Smooth muscle cell (in vitro differentiated cells): ENCODE data around the gene CEP192. TPM values are rescaled to one million over a fixed set of nuclear protein-coding genes. Genes with fewer than 3 reads are reported as not detected.

Experiments
- DNase-seq: peaks from one replicate; lab custom pipeline; 2025; ENCODE audit not compliant: unreplicated experiment; lab: John Stamatoyannopoulos, UW
- H2AFZ ChIP-seq: fragments of 200-600 bp; sonication (generic); 2 replicates; pipeline ENCODE4 v1.6.0; 2016; ENCODE audit warnings: antibody characterized with exemption, low read depth, mild to moderate bottlenecking
- H3F3A ChIP-seq: fragments of 200-600 bp; sonication (generic); 2 replicates; pipeline ENCODE4 v1.6.0; 2017; ENCODE audit warnings: antibody characterized with exemption, low read depth
- H3K27ac ChIP-seq: fragments of 200-600 bp; sonication (generic); 2 replicates; pipeline ENCODE4 v1.5.1; 2016; ENCODE audit warnings: low read depth, mild to moderate bottlenecking
- H3K27me3 ChIP-seq: fragments of 200-600 bp; sonication (generic); 2 replicates; pipeline ENCODE4 v1.6.1; 2016; ENCODE audit warnings: low read depth, mild to moderate bottlenecking
- H3K36me3 ChIP-seq: fragments of 200-600 bp; sonication (generic); 2 replicates; pipeline ENCODE4 v1.5.1; 2016; ENCODE audit warnings: low read depth
- H3K4me1 ChIP-seq: fragments of 200-600 bp; sonication (generic); 2 replicates; pipeline ENCODE4 v1.5.1; 2016; ENCODE audit warnings: low read depth
- H3K4me2 ChIP-seq: fragments of 200-600 bp; sonication (generic); 2 replicates; pipeline ENCODE4 v1.6.0; 2016; ENCODE audit warnings: mild to moderate bottlenecking
- H3K4me3 ChIP-seq: fragments of 200-600 bp; sonication (generic); 2 replicates; pipeline ENCODE4 v1.5.1; 2016; ENCODE audit warnings: mild to moderate bottlenecking
- H3K79me2 ChIP-seq: fragments of 200-600 bp; sonication (generic); 2 replicates; pipeline ENCODE4 v1.6.0; 2016; ENCODE audit warnings: low read depth, mild to moderate bottlenecking
- H3K9ac ChIP-seq: fragments of 200-600 bp; sonication (generic); 2 replicates; pipeline ENCODE4 v1.6.0; 2016; ENCODE audit warnings: low read depth
- H3K9me3 ChIP-seq: fragments of 200-600 bp; sonication (generic); replicated peaks from 2 replicates; pipeline ENCODE4 v1.5.1; 2016; ENCODE audit warnings: low read depth
- H4K20me1 ChIP-seq: fragments of 200-600 bp; sonication (generic); 2 replicates; pipeline ENCODE4 v1.6.0; 2016; ENCODE audit warnings: low read depth
- WGBS: methylation state at CpG from one replicate; pipeline ENCODE4 v1.1.7; 2016; ENCODE audit warnings: low lambda C conversion rate; 5-methylcytosine and 5-hydroxymethylcytosine counted together
- polyA plus RNA-seq: library from polyadenylated mRNA; unstranded; fragments of >200 nt; fragmentation: Nextera tagmentation; extraction: Ambion mirVana; gene quantifications from 2 replicates; pipeline ENCODE4 v1.2.1, GENCODE V29; 2016
- total RNA-seq: library from RNA; depleted of rRNA; stranded (reverse); fragments of >200 nt; gene quantifications from 2 replicates; pipeline ENCODE4 v1.2.3, GENCODE V29; 2014
- TF ChIP-seq, protein P1 (sequence below): fragments of 200-600 bp; sonication (generic); IDR thresholded peaks from 2 replicates; pipeline ENCODE4 v1.5.1; 2017; ENCODE audit warnings: borderline replicate concordance, mild to moderate bottlenecking, antibody characterized with exemption; ENCODE audit not compliant: insufficient read depth, poor library complexity, severe bottlenecking

CEP192 gene
- total and polyA plus RNA-seq, 2 experiments from 2014 or later, result 4.1 to 22.2 TPM

DNA sequence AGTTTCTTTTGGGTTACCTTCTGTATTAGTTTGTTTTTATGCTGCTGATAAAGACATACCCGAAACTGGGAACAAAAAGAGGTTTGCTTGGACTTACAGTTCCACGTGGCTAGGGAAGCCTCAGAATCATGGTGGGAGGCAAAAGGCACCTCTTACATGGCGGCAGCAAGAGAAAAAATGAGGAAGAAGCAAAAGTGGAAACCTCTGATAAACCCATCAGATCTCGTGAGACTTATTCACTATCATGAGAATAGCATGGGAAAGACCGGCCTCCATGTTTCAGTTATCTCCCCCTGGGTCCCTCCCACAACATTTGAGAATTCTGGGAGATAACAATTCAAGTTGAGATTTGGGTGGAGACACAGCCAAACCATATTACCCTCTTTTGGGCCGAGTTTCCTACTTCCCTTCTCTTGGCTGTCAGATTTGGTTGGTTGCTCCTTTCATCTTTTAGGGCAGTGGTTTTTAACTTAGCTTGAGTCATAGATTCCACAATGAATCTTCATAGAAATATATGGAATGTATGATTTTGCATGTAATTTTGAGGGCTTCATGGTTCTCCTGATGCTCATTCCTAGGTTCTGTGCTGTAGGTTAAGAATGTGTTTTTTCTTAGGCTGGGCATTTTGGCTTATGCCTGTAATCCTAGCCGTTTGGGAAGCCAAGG is 44.2 kb downstream of the CEP192 start:
- TF ChIP-seq, protein P1, sequence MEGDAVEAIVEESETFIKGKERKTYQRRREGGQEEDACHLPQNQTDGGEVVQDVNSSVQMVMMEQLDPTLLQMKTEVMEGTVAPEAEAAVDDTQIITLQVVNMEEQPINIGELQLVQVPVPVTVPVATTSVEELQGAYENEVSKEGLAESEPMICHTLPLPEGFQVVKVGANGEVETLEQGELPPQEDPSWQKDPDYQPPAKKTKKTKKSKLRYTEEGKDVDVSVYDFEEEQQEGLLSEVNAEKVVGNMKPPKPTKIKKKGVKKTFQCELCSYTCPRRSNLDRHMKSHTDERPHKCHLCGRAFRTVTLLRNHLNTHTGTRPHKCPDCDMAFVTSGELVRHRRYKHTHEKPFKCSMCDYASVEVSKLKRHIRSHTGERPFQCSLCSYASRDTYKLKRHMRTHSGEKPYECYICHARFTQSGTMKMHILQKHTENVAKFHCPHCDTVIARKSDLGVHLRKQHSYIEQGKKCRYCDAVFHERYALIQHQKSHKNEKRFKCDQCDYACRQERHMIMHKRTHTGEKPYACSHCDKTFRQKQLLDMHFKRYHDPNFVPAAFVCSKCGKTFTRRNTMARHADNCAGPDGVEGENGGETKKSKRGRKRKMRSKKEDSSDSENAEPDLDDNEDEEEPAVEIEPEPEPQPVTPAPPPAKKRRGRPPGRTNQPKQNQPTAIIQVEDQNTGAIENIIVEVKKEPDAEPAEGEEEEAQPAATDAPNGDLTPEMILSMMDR, result no peak
- H3F3A ChIP-seq, result no peaks in the 10 kb centered on the region
- DNase-seq, result no peak
- H3K4me1 ChIP-seq, result no peaks in the 10 kb centered on the region
- H3K4me3 ChIP-seq, result no peak overlapping the region
- H3K27me3 ChIP-seq, result no peaks in the 10 kb centered on the region
- no peak overlapping the region for H3K4me2 ChIP-seq
- no peak overlapping the region for H3K9ac ChIP-seq
- H3K27ac ChIP-seq, result no peak overlapping the region
- no peaks in the 10 kb centered on the region for H3K79me2 ChIP-seq
- H2AFZ ChIP-seq, result no peak overlapping the region
- H3K9me3 ChIP-seq, result no peaks in the 10 kb centered on the region
- WGBS, result 93% methylated on average over 7 of the region's 7 CpGs
- peaks cover 2% of the 10 kb centered on the region for H3K36me3 ChIP-seq
- H4K20me1 ChIP-seq, result no peaks in the 10 kb centered on the region

- Histone ChIP-seq H3K4me1 (no peaks in the 10 kb centered on the region), H2AFZ (no peak overlapping the region), H3K36me3 (no peaks in the 10 kb centered on the region), H3K9me3 (no peaks in the 10 kb centered on the region), H3K27me3 (no peaks in the 10 kb centered on the region), H4K20me1 (no peaks in the 10 kb centered on the region), H3F3A (no peaks in the 10 kb centered on the region), H3K4me3 (no peak overlapping the region), H3K9ac (no peak overlapping the region), H3K27ac (no peak overlapping the region), H3K4me2 (no peak overlapping the region), H3K79me2 (no peaks in the 10 kb centered on the region)
- TF ChIP-seq, protein P1, result no peak
- no peak for DNase-seq
- 86% methylated on average over 7 of the region's 7 CpGs for WGBS
Measured at GRCh38 chr18:13036622-13037320, 45.6 kb downstream of the CEP192 start.

GRCh38 chr18:13039806-13040205 is 48.6 kb downstream of the CEP192 start:
- Histone ChIP-seq H3K4me3 (no peak overlapping the region), H3K79me2 (no peaks in the 10 kb centered on the region), H3K4me1 (no peaks in the 10 kb centered on the region), H4K20me1 (no peaks in the 10 kb centered on the region), H3K9ac (no peak overlapping the region), H3K9me3 (no peaks in the 10 kb centered on the region), H3K27me3 (no peaks in the 10 kb centered on the region), H3K4me2 (no peak overlapping the region), H3K36me3 (no peaks in the 10 kb centered on the region), H2AFZ (no peak overlapping the region), H3K27ac (no peak overlapping the region), H3F3A (no peaks in the 10 kb centered on the region)
- 85% methylated on average over 1 of the region's 1 CpG for WGBS
- TF ChIP-seq, protein P1, result no peak
- DNase-seq, result no peak

GRCh38 chr18:13043066-13043465 is 51.9 kb downstream of the CEP192 start:
- Histone ChIP-seq H4K20me1 (no peaks in the 10 kb centered on the region), H3K27me3 (no peaks in the 10 kb centered on the region), H3K9me3 (no peaks in the 10 kb centered on the region), H2AFZ (no peak overlapping the region), H3K36me3 (peaks cover 10% of the 10 kb centered on the region), H3K4me2 (no peak overlapping the region), H3K9ac (no peak overlapping the region), H3F3A (no peaks in the 10 kb centered on the region), H3K27ac (no peak overlapping the region), H3K4me3 (no peak overlapping the region), H3K79me2 (no peaks in the 10 kb centered on the region), H3K4me1 (no peaks in the 10 kb centered on the region)
- WGBS, result 96% methylated on average over 4 of the region's 4 CpGs
- DNase-seq, result no peak
- TF ChIP-seq, protein P1, result no peak
